Measurements from ENCODE around the gene S1PR4.

DNA sequence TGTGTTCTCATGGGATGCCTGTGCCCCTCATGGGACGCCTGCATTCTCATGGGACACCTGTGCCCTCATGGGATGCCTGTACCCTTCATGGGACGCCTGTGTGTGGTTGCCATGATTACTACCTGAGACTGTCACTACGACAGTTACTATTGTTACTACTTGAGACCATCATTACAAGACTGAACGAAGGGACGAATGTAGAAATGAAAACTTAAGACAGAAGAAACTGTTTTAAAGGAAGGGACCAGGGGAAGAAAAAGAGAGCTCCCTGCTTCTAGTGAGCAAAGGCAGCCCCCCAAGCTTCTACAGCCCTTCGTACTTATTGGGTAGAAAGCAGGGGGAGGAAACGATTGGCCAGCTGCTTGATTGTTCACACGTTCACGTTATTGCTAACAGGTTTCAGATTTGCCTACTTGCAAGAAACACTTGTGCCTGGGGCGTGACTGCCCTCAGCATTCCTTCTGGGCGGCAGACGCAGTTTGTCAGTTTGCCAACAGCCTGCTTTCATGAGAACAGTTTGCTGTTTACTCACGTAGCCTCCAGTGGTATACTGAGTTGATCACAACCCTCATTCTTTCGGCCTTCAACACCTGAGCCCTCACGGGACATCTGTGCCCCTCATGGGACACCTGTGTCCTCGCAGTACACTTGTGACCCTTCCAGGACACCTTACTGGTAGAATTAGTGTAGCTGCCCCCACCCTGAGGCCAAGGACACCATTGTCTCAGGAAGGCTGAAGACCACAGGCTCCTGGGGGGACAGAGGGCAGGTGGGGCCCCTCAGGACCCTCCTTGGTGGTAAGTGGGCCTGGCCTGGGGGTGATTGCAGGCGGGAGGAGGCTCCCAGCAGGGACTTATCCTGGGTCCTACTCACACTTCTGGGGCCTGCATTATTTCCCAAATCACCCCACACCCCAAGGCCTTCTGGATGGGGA lies 2.5 kb upstream of the S1PR4 start:
- TF ChIP-seq, protein P1, sequence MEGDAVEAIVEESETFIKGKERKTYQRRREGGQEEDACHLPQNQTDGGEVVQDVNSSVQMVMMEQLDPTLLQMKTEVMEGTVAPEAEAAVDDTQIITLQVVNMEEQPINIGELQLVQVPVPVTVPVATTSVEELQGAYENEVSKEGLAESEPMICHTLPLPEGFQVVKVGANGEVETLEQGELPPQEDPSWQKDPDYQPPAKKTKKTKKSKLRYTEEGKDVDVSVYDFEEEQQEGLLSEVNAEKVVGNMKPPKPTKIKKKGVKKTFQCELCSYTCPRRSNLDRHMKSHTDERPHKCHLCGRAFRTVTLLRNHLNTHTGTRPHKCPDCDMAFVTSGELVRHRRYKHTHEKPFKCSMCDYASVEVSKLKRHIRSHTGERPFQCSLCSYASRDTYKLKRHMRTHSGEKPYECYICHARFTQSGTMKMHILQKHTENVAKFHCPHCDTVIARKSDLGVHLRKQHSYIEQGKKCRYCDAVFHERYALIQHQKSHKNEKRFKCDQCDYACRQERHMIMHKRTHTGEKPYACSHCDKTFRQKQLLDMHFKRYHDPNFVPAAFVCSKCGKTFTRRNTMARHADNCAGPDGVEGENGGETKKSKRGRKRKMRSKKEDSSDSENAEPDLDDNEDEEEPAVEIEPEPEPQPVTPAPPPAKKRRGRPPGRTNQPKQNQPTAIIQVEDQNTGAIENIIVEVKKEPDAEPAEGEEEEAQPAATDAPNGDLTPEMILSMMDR (IDR thresholded peaks at IDR 0.05), result no peak
- TF ChIP-seq FOXJ3 (CRISPR knock-in tag; IDR thresholded peaks at IDR 0.05), result no peak
- TF ChIP-seq, protein P2, sequence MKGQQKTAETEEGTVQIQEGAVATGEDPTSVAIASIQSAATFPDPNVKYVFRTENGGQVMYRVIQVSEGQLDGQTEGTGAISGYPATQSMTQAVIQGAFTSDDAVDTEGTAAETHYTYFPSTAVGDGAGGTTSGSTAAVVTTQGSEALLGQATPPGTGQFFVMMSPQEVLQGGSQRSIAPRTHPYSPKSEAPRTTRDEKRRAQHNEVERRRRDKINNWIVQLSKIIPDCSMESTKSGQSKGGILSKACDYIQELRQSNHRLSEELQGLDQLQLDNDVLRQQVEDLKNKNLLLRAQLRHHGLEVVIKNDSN (IDR thresholded peaks at IDR 0.05; ENCODE audit: borderline replicate concordance, low read depth), result no peak
- no peak for TF ChIP-seq RFX5 (IDR thresholded peaks at IDR 0.05; ENCODE audit: low read length)
- no peak for TF ChIP-seq GABPA (IDR thresholded peaks at IDR 0.05; ENCODE audit: low read depth)
- TF ChIP-seq SMC3 (IDR thresholded peaks at IDR 0.05; ENCODE audit: low read depth, low read length), result no peak
- TF ChIP-seq FOXM1 (IDR thresholded peaks at IDR 0.05; ENCODE audit: low read depth), result no peak
- no peak for TF ChIP-seq NFIC (IDR thresholded peaks at IDR 0.05; ENCODE audit: borderline replicate concordance)
